HG03139 (cell line): ENCODE results near the gene OR6B1.
"Not testable (repeated sequence)": the region's sequence is repeated elsewhere in the genome, so short reads cannot be mapped to it uniquely, and the experiment has no call there.

ENCODE experiments used
- ATAC-seq: cut with Tn5 transposase; IDR thresholded peaks from one replicate; pipeline ENCODE4 v1.9.1; 2021; ENCODE audit not compliant: unreplicated experiment

OR6B1 gene

GRCh38 chr7:144004703-144005102 is 4.6 kb downstream of the OR6B1 start:
- ATAC-seq = no peak

- no peak for ATAC-seq
Observed at GRCh38 chr7:144006029-144006691, 6.0 kb downstream of the OR6B1 start.

GRCh38 chr7:144006692-144007042 is 6.5 kb downstream of the OR6B1 start:
- no peak for ATAC-seq

- ATAC-seq = no peak
Observed at GRCh38 chr7:144009361-144009760, 9.2 kb downstream of the OR6B1 start.

- not testable (repeated sequence) for ATAC-seq
Observed at GRCh38 chr7:144010061-144010460, 9.9 kb downstream of the OR6B1 start.

GRCh38 chr7:144010821-144011220 is 10.7 kb downstream of the OR6B1 start:
- not testable (repeated sequence) for ATAC-seq

GRCh38 chr7:144011458-144012230 is 11.5 kb downstream of the OR6B1 start:
- no peak for ATAC-seq

GRCh38 chr7:144018065-144018464 is 17.9 kb downstream of the OR6B1 start:
- ATAC-seq = no peak

- ATAC-seq = no peak
Observed at GRCh38 chr7:144019457-144019856, 19.3 kb downstream of the OR6B1 start.

- ATAC-seq = no peak
Observed at GRCh38 chr7:144020340-144020739, 20.2 kb downstream of the OR6B1 start.

GRCh38 chr7:144022169-144022568 is 22.0 kb downstream of the OR6B1 start:
- ATAC-seq = no peak

GRCh38 chr7:144023171-144023827 is 23.2 kb downstream of the OR6B1 start:
- no peak for ATAC-seq

- no peak for ATAC-seq
Observed at GRCh38 chr7:144024213-144024612, 24.1 kb downstream of the OR6B1 start.

- no peak for ATAC-seq
Observed at GRCh38 chr7:144026203-144026883, 26.2 kb downstream of the OR6B1 start.

GRCh38 chr7:144027070-144027469 is 26.9 kb downstream of the OR6B1 start:
- no peak for ATAC-seq

GRCh38 chr7:144027974-144028373 is 27.9 kb downstream of the OR6B1 start:
- no peak for ATAC-seq

- no peak for ATAC-seq
Observed at GRCh38 chr7:144028547-144028946, 28.4 kb downstream of the OR6B1 start.

GRCh38 chr7:144032516-144032915 is 32.4 kb downstream of the OR6B1 start:
- ATAC-seq = no peak

- no peak for ATAC-seq
Observed at GRCh38 chr7:144032985-144033709, 33.0 kb downstream of the OR6B1 start.

GRCh38 chr7:144035385-144035784 is 35.3 kb downstream of the OR6B1 start:
- no peak for ATAC-seq
